GM19193 (cell line): Measurements from ENCODE around the gene C19orf47.

Experiments used
- POLR2A ChIP-seq: IDR thresholded peaks from 4 replicates; pipeline ENCODE4 v1.6.1; 2011; ENCODE audit not compliant: insufficient read depth, insufficient read length; ENCODE audit errors: extremely low read depth

The C19orf47 gene

DNA sequence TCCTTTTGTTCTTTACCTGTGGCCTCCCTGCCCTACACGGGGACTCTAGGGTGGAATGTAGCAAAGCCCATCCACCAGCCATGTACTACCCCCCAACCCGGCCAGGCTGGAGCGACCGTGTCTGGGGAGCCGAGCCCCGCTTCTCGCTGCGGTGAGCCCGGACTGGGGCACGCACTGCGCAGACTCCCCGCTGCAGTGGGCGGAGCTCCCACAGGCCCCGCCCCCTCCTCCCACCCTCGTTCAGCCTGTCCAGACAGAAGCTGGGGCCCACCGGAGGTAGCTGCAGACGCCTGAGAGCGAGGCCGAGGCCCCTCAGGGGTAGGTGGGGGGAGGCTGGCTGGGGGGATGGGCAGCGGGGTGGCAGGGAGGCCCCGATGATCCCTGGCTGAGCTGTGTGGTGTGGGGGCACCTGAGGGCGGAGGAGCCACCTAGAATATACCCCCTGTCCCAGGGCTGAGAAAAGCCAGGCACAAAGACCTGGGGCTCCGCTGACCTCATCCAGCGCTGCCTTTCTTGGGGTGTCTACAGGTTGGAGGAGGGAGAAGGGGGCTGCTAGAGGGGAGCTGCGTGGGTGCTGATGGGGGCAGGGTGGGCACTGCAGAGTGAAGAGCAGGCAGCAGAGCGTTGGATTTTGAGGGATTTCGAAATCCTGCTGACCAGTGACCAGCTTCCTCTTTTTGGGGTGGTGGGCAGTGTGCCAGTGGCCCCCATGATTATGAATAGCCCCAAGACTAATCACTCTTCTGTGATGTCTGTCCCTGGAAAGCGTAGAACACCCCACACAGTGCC lies 17.6 kb upstream of the C19orf47 start:
- TF ChIP-seq POLR2A = no peak

DNA sequence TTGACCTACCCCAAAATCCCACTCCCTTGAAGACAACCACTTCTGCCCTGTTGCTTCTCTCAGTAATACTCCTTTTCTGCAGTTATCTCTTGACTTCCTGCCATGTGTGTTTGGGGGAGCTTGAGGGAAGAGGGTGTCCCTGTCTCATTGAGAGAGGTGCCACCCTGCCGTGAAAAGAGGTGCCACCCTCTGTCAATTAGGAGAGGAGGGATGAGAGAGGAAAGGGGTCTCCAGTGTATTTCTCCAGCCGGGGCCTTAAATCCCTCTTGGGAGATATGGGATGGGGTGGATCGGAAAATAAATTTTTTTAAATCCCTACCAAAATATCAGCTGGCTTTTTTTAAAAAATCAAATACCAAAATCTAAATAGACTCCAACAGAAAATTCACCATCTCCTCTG lies 16.8 kb upstream of the C19orf47 start:
- TF ChIP-seq POLR2A = no peak

DNA sequence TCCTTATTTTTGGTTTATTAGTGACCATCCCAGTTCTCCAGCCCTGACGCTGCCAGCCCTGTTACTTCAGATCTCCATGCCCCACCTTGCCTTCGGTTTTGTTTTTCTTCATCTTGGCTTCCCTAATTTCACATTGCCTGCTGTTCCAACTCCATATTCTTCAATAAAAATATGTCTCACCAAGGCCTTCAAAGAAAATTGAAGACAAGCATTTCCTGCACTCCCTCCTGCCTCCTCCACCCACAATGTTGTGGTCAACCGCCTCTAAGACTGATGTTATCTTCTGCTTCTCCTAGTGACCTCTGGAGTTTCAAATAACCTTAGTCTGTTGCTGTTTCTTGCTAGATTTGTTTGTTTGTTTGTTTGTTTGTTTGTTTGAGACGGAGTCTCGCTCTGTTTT lies 14.9 kb upstream of the C19orf47 start:
- TF ChIP-seq POLR2A = no peak

DNA sequence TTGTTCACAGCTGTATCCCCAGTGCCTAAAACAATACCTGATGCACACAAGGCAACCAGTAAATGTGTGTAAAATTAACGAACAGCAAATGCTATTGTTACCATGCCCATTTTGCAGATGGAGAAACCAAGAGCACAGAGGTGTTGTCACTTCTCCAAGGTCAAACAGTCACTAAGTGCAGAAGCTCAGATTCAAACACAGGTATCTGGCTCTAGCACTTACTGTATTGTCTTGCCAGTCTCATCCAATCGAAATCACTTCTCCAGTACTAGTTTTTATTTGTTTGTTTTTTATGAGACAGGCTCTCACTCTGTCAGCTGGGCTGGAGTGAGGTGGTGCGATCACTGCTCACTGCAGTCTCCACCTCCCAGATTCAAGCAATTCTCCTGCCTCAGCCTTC lies 14.0 kb upstream of the C19orf47 start:
- TF ChIP-seq POLR2A = no peak

DNA sequence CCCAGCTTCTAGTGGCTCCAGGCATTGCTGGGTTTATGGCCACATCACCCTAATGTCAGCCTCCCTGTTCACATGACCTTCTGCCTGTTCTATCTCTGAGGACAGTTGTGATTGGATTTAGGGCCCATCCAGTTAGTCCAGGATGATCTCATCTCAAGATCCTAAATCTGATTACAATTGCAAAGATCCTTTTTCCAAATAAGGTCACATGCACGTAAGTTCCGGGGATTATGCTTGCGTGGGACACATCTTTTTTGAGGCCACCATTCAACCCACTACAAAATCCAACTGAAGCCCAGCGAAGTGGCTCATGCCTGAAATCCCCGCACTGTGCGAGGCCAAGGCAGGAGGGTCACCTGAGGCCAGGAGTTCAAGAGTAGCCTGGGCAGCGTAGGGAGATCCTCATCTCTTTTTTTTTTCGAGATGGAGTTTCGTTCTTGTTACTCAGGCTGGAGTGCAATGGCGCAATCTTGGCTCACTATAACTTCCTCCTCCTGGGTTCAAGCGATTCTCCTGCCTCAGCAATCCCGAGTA lies 12.6 kb upstream of the C19orf47 start:
- no peak for TF ChIP-seq POLR2A

DNA sequence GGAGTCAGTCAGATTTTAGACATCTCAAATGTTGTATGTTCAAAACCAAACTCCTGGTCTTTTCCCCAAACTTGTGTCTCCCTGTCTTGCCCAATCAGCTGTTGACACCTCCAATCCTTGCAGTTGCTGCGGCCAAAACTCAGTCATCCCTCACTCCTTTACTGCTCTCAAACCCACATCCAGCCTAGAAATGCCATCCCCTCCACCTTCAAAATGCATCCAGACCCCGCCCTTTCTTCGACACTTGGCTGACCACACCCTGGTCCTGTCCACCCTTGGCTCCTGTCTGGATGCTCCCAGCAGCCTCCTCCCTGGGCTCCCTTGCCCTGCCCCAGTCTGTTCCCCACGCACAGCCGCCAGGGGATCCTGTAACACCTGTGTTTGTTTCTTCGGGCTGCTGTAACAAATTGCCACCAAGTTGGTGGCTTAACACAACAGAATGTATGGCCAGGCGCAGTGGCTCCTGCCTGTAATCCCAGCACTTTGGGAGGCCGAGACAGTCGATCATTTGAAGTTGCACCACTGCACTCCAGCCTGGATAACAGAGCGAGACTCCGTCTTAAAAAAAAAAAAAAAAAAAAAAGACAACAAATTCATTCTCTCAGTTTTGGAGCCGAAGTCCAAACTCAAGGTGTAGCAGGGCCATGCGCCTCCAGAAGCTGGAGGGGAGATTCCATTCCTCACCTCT lies 12.0 kb upstream of the C19orf47 start:
- TF ChIP-seq POLR2A = no peak

DNA sequence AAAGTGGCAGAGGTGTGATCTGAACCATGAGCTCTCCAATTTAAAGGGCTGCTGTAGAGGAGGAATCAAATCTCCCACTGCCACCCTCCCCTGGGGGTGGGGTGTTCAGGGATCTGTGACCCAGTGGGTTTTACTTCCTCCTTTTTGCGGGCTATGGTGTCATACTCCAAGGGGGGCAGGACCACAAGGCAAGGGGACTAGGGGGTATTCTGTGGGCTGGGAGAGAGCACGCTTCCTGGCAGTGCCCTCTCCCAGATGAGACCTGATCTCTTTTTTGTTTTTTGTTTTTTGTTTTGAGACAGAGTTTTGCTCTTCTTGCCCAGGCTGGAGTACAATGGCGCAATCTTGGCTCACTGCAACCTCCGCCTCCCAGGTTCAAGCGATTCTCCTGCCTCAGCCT lies 10.6 kb upstream of the C19orf47 start:
- TF ChIP-seq POLR2A = no peak

DNA sequence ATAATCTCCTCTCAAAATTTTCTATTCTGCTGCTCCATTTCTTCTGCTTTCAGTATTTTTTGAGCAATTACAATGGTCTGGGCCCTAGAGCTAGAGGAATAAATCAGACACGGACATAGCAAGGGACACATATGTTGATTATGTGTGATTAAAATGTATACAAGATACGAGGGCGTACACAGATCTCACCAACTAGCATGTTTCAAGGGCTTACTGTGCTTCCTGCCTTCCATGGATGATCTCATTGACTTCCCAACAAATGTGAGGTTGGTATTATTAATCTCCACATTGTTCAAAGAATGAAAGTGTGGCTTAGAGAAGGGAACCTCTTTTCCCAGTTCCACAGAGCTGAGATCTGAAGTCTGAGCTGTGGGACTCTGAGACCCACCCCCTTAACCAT lies 9.4 kb upstream of the C19orf47 start:
- no peak for TF ChIP-seq POLR2A

DNA sequence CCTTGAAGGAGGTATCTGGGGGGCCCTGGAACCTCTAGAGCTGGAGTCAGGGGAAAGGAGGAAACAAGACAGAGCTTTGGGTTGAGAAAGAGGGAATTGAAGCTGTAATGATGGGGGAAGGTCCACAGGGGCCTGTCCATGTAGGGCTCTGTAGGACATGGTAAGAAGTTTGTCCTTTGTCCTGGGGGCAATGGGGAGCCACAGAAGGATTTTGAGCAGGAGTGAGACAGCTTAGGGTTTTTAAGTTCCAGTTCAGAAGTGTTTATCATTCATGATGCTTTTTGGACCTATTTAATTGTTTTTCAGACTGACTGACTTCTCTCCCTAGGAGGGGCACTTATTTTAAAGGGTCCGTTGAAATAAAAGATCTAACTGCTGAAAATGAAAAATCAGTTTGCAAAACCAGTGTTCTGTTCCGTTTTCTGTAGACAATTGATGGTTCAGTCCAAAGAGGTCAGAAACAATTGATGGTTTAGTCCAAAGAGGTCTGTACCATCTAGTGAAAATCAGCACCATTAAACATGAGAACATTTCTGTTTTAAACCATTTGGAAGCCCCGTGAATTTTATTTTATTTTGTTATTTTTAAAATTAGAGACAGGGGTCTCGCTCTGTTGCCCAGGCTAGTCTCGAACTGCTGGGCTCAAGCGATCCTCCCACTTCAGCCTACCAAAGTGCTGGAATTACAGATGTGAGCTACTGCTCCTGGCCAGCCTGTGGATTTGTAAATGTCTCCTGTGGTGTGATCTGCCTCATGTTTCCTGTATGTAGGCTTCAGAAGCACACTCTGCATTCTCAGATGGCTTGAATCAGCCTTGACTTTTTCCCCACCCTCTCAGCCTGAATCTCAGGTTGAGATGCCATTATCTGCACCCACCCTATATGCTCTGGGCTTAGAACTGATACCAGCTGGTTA lies 8.7 kb upstream of the C19orf47 start:
- TF ChIP-seq POLR2A = no peak

DNA sequence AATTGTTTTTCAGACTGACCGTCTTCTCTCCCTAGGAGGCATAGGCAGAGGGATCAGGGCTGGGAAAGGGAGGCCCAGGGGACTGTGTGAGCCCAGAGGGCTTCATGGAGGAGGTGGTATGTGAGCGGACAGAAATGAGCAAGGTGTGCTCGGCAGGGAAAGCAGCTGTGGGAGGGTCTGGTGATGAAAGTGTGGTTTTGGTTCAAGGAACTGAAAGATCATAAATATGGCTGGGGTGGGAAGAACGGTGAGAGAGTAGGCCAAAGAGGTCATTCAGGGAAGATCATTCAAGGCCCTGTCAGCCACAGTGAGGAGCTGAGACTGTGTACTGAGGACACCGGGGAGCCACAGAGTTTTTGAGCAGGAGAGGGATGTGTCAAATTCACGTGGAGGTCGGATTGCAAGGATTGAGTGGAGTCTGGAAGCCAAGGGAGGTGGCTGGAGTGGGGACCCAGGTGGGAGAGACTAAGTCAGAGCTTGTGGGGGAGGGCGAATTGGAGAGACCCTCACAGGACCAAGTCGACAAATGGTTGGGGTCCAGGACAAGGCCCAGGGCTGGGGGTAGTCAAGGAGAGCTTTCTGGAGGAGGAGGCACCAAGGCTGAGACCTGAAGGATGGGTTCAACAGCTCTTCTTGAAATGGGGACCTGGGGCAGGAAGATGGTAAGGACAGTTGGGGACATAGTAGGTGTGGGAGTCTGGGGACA lies 7.9 kb upstream of the C19orf47 start:
- peak; percentile 47 for TF ChIP-seq POLR2A

DNA sequence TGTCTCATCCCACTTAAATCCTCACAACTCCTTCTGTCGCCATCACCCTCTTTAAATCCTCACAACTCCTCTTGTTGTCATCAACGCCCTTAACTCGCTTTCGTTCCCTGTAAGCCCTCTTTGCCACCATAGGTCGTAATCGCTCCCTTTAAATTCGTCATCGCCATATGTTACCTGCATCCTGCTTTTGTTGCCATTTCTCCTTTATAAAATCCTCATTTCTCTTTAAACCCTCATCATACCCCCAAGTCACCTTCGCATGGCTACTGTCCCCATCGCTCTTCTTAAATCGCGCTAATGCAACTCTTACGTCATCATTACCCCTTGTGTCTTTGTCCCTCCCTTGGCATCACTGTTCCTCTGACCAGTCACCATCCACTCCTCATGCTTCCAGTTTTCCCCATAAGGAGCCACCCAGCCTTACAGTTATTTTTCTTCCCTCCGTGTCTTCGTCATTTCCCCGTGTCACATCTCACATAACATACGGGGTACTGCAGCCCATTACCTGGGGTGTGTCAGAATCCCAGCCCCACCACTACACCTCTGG lies 837 bp upstream of the C19orf47 start:
- no peak for TF ChIP-seq POLR2A

DNA sequence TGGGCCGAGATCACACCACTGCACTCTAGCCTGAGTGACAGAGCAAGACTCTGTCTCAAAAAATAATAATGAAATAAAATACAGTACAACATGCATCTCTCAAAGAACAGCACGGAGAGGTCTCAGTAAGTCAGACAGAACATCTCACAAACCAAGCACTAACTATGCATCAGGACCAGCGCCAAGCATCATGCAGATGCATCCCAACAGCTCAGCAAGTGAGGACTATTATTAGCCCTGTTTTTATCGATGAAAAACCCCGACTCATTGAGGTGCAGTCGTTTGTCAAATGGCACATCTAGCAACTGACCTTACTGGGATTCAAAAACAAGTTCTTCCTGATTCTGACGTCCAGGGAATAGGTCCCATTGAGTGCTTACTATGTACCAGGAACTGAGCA lies 3.8 kb downstream of the C19orf47 start:
- TF ChIP-seq POLR2A = no peak

DNA sequence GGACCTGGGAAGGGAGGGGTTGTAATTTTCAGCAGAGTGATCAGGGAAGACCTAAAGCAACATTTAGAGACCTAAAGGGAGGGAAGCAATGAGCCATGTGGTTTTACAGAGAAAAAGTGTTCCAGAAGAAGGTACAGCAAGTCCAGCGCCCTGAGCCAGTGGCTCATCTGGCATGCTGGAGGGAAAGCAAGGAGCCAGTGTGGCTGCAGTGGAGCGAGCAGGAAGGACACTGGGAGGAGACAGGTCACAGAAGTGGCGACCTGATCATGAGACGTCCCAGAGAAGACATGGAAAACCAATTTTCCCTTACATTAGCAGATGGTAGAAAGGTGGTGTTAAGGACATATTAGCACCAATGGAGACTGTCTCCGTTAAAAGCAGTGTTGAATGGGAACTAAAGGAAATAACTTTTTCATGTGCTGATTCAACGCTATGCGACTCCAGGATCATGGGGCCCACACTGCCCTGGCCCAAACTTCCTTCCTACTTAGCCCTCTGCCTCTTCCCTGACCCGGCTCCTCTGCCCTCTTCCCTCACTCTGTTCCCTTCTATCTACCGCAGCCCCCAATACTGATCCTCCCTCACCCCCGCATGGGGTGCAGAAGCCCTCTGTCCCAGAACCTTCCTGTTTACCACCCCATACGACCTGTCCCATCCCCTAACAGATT lies 5.4 kb downstream of the C19orf47 start:
- no peak for TF ChIP-seq POLR2A
